K562 (cell line): ENCODE results near the gene OR1D2. TPM values are rescaled to one million over a fixed set of nuclear protein-coding genes. Genes with fewer than 3 reads are reported as not detected.
"Not testable (repeated sequence)": the region's sequence is repeated elsewhere in the genome, so short reads cannot be mapped to it uniquely, and the experiment has no call there.

ENCODE experiments used
- ATAC-seq: fragments of 200-7000 bp; cut with Tn5 transposase; 3 replicates; pipeline ENCODE4 v1.9.1; 2020; ENCODE audit warnings: moderate library complexity
- BruUV-seq: library from RNA; stranded (reverse); fragments of 400-500 nt; replicated peaks from 2 replicates; lab custom pipeline; 2021; lab: Mats Ljungman, UMichigan
- CTCF ChIA-PET: fragments of 300-600 bp; formaldehyde crosslinking; extraction: SDS; loops from one replicate; lab custom pipeline; 2021; ENCODE audit warnings: low intra/inter-chr PET ratio; lab: Yijun Ruan, JAX
- POLR2A ChIA-PET: fragments of 300-600, 350-650 bp; sonication (Branson Sonifier 250); formaldehyde crosslinking; extraction: SDS; loops from one replicate; lab custom pipeline; 2021; ENCODE audit warnings: antibody characterized with exemption, inconsistent platforms; lab: Yijun Ruan, JAX
- DNase-seq, 4 experiments: peaks; one replicate each; pipeline versions ENCODE4 v3.0.0 to v3.0.0-alpha.2; 2011 to 2018; ENCODE audit warnings: low spot score in 3 of 4, mixed read lengths in 3 of 4; ENCODE audit errors: extremely low read depth in 1 of 4
- FAIRE-seq: peaks from 2 replicates; lab custom pipeline; 2011; peaks lifted over from hg19 to GRCh38; lab: Jason Lieb, UNC
- H2AFZ ChIP-seq: 2 replicates; pipeline ENCODE4 v1.6.0; 2011; ENCODE audit warnings: low read depth, low read length, control low read depth, inconsistent platforms
- H3K27ac ChIP-seq: fragments of 200-600 bp; 3 replicates; pipeline ENCODE4 v1.8.0; 2011; ENCODE audit warnings: low read depth, mild to moderate bottlenecking, control low read depth, inconsistent platforms, low read length, moderate library complexity, mixed read lengths; ENCODE audit errors: extremely low read depth
- H3K27me3 ChIP-seq, 2 experiments: fragments of 300-600 bp in 1 of 2; 2 replicates in 1 of 2; 3 replicates in 1 of 2; pipeline versions ENCODE4 v1.6.0 to v1.8.0; 2011; ENCODE audit warnings: inconsistent platforms in 2 of 2, low read length in 2 of 2, mild to moderate bottlenecking in 1 of 2, mixed read lengths in 1 of 2, moderate library complexity in 1 of 2; ENCODE audit not compliant: control insufficient read depth in 2 of 2, insufficient read depth in 2 of 2
- H3K36me3 ChIP-seq: fragments of 300-600 bp; 3 replicates; pipeline ENCODE4 v1.8.0; 2011; ENCODE audit warnings: mild to moderate bottlenecking, low read length, inconsistent platforms; ENCODE audit not compliant: control insufficient read depth, insufficient read depth
- H3K4me1 ChIP-seq, 2 experiments: fragments of 200-600 bp in 1 of 2; replicated peaks in 1 of 2; 2 replicates in 1 of 2; 3 replicates in 1 of 2; pipeline versions ENCODE4 v1.5.1 to v1.8.0; 2011; ENCODE audit warnings: inconsistent platforms in 2 of 2, low read length in 2 of 2, mild to moderate bottlenecking in 1 of 2, mixed read lengths in 1 of 2, moderate library complexity in 1 of 2; ENCODE audit not compliant: control insufficient read depth in 2 of 2, insufficient read depth in 2 of 2
- H3K4me2 ChIP-seq: 2 replicates; pipeline ENCODE4 v1.6.1; 2011; ENCODE audit warnings: low read length, control low read depth, inconsistent platforms, mixed read lengths; ENCODE audit not compliant: insufficient read depth
- H3K4me3 ChIP-seq: fragments of 200-600 bp; sonication (generic), shearing (Covaris generic); 2 replicates; pipeline ENCODE4 v1.5.1; 2016; ENCODE audit warnings: control low read depth, inconsistent platforms
- H3K79me2 ChIP-seq: fragments of 200-600 bp; 3 replicates; pipeline ENCODE4 v1.8.0; 2011; ENCODE audit warnings: low read length, inconsistent platforms; ENCODE audit not compliant: control insufficient read depth, insufficient read depth
- H3K9ac ChIP-seq, 2 experiments: 2 replicates each; pipeline versions ENCODE4 v1.6.0 to v1.6.1; 2011; ENCODE audit warnings: low read depth in 2 of 2, low read length in 2 of 2, control low read depth in 1 of 2, inconsistent platforms in 1 of 2, mild to moderate bottlenecking in 1 of 2, mixed read lengths in 1 of 2; ENCODE audit not compliant: insufficient read depth in 1 of 2
- H3K9me1 ChIP-seq: one replicate; pipeline ENCODE4 v1.6.0; 2011; ENCODE audit warnings: inconsistent platforms, mild to moderate bottlenecking, low read length, moderate library complexity; ENCODE audit not compliant: control insufficient read depth, insufficient read depth
- H3K9me3 ChIP-seq: replicated peaks from 2 replicates; pipeline ENCODE4 v1.5.1; 2011; ENCODE audit warnings: low read depth, low read length, inconsistent platforms; ENCODE audit not compliant: control insufficient read depth, insufficient read depth
- H4K20me1 ChIP-seq: replicated peaks from 2 replicates; pipeline ENCODE4 v1.6.1; 2011; ENCODE audit warnings: low read length, inconsistent platforms, mixed read lengths; ENCODE audit not compliant: control insufficient read depth, insufficient read depth
- ARID1B ChIP-seq: fragments of 450-650 bp; IDR thresholded peaks from 2 replicates; pipeline ENCODE4 v1.6.1; 2016; ENCODE audit warnings: antibody characterized with exemption, mild to moderate bottlenecking, inconsistent platforms
- ATF1 ChIP-seq, 2 experiments: fragments of 450-650 bp in 1 of 2; IDR thresholded peaks; 2 replicates each; pipeline ENCODE4 v1.6.1; 2016; ENCODE audit warnings: missing compliant biosample characterization in 1 of 2, missing genetic modification characterization in 1 of 2
- CBFA2T2 ChIP-seq: fragments of 450-650 bp; conservative IDR thresholded peaks from 2 replicates; pipeline ENCODE4 v1.6.1; 2017; ENCODE audit warnings: mild to moderate bottlenecking
- CHD4 ChIP-seq: fragments of 200-600 bp; sonication (generic); IDR thresholded peaks from 3 replicates; pipeline ENCODE4 v1.6.1; 2012; ENCODE audit warnings: low read depth, mild to moderate bottlenecking, mixed read lengths, low read length, inconsistent platforms; ENCODE audit not compliant: insufficient read depth, insufficient replicate concordance, poor library complexity, severe bottlenecking
- CLOCK ChIP-seq: fragments of 250-450 bp; sonication (Bioruptor Pico); IDR thresholded peaks from 2 replicates; pipeline ENCODE4 v1.4.0; 2020; ENCODE audit warnings: mild to moderate bottlenecking, moderate library complexity, borderline replicate concordance
- COPS2 ChIP-seq: fragments of 450-650 bp; conservative IDR thresholded peaks from 2 replicates; pipeline ENCODE4 v1.6.1; 2016; ENCODE audit warnings: mild to moderate bottlenecking, moderate library complexity
- DDX20 ChIP-seq: fragments of 450-650 bp; IDR thresholded peaks from 2 replicates; pipeline ENCODE4 v1.6.1; 2016; ENCODE audit warnings: missing genetic modification characterization, low read depth, mild to moderate bottlenecking, missing compliant biosample characterization, moderate library complexity
- EP400 ChIP-seq: fragments of 450-650 bp; IDR thresholded peaks from 2 replicates; pipeline ENCODE4 v1.6.1; 2017; ENCODE audit warnings: antibody characterized with exemption, mild to moderate bottlenecking, moderate library complexity
- EZH2 ChIP-seq: IDR thresholded peaks from 2 replicates; pipeline ENCODE4 v1.6.1; 2012; ENCODE audit warnings: low read depth, mild to moderate bottlenecking, inconsistent platforms, low read length, borderline replicate concordance
- MYC ChIP-seq, 2 experiments: fragments of 250-450 bp in 1 of 2; sonication (Bioruptor Pico) in 1 of 2; IDR thresholded peaks; 2 replicates each; pipeline versions ENCODE4 v1.5.1 to v1.6.1; 2012 to 2021; ENCODE audit warnings: low read depth in 2 of 2, borderline replicate concordance in 1 of 2, improper control_type of control experiment in 1 of 2, low read length in 1 of 2, mild to moderate bottlenecking in 1 of 2, moderate library complexity in 1 of 2
- PRMT5 ChIP-seq: sonication (generic); formaldehyde crosslinking; IDR thresholded peaks from 2 replicates; pipeline ENCODE4 v1.5.0; 2020; ENCODE audit warnings: missing genetic modification reagents
- SMARCC2 ChIP-seq: fragments of 450-650 bp; IDR thresholded peaks from 2 replicates; pipeline ENCODE4 v1.6.1; 2017; ENCODE audit warnings: antibody characterized with exemption, moderate library complexity, mild to moderate bottlenecking, low read depth
- ZNF146 ChIP-seq: IDR thresholded peaks from one replicate; pipeline ENCODE4 v1.6.1; 2018; ENCODE audit warnings: missing compliant biosample characterization; ENCODE audit not compliant: unreplicated experiment
- ZNF274 ChIP-seq: IDR thresholded peaks from 2 replicates; pipeline ENCODE4 v1.6.1; 2011; ENCODE audit warnings: low read depth, mild to moderate bottlenecking, low read length, moderate library complexity, borderline replicate concordance
- WGBS: fragments of 100-300 bp; shearing (Covaris generic); methylation state at CpG from one replicate; pipeline ENCODE4 v1.1.6; 2016; ENCODE audit warnings: low coverage, mixed read lengths; ENCODE audit not compliant: insufficient coverage; ENCODE audit errors: missing lambda C conversion rate; 5-methylcytosine and 5-hydroxymethylcytosine counted together
- in situ Hi-C: fragments of 300-500 bp; cut with MboI; formaldehyde crosslinking; loops from 4 replicates; pipeline ENCODE4 v1.15.0; 2018; ENCODE audit warnings: inconsistent platforms, mixed read lengths
- intact Hi-C: fragments of 100-400 bp; cut with micrococcal nuclease; formaldehyde crosslinking; loops from 2 replicates; pipeline ENCODE4 v1.14.2; 2022
- polyA plus RNA-seq, 8 experiments: library from polyadenylated mRNA; depleted of rRNA in 4 of 8; stranded (reverse) in 5 of 8; unstranded in 3 of 8; fragments of >200 nt; fragmentation: Nextera tagmentation in 2 of 8; fragmentation: Illumina TruSeq in 1 of 8; extraction: Ambion mirVana in 2 of 8; extraction: Trizol in 1 of 8; gene quantifications; 2 replicates each; pipeline versions ENCODE4 v1.2.1 to v1.2.3, GENCODE V29; 2011 to 2014; ENCODE audit warnings: inconsistent platforms in 1 of 8, missing spikeins in 1 of 8
- total RNA-seq, 7 experiments: library from RNA; depleted of rRNA in 6 of 7; stranded (reverse); fragments of >200 nt in 6 of 7; fragmentation: Illumina TruSeq in 2 of 7; extraction: Trizol in 2 of 7; gene quantifications; 2 replicates each; pipeline versions ENCODE4 v1.2.1 to v1.2.3, GENCODE V29; 2011 to 2021; ENCODE audit warnings: low replicate concordance in 1 of 7

The OR1D2 gene
- total and polyA plus RNA-seq, 9 of the 15 experiments (the other 6 are each of a cell fraction or from before 2014, with no cell fraction given), result not detected

- H3K79me2 ChIP-seq, CTCF ChIA-PET, DNase-seq, in situ Hi-C loops, H3K4me3 ChIP-seq, H3K4me2 ChIP-seq, H3K9me3 ChIP-seq, H3K9me1 ChIP-seq, H3K27me3 ChIP-seq, H3K27ac ChIP-seq, POLR2A ChIA-PET, FAIRE-seq, ATAC-seq, BruUV-seq, H3K9ac ChIP-seq, H3K4me1 ChIP-seq, H3K36me3 ChIP-seq, H2AFZ ChIP-seq, intact Hi-C loops, H4K20me1 ChIP-seq: not testable (repeated sequence)
- WGBS, result 0% methylated on average over 2 of the region's 3 CpGs
- TF ChIP-seq ZNF146 (CRISPR knock-in tag), result peak; percentile 26
Measured at GRCh38 chr17:3137494-3137893, 33.3 kb upstream of the OR1D2 start.

GRCh38 chr17:3127451-3127850 is 23.2 kb upstream of the OR1D2 start, which contains the start of gene OR1G1:
Gene OR1G1 (minus strand): TSS chr17:3127551. CDS start chr17:3127551, 0 bp downstream.
- ATAC-seq (no peak), DNase-seq (no peak), FAIRE-seq (no peak)
- Histone ChIP-seq H3K9me1 (no peaks in the 10 kb centered on the region), H3K79me2 (no peaks in the 10 kb centered on the region), H3K27ac (no peak within 1 kb of the TSS), H3K4me1 (no peaks in the 10 kb centered on the region), H3K36me3 (no peaks in the 10 kb centered on the region), H2AFZ (no peak within 1 kb of the TSS), H3K4me2 (no peak within 1 kb of the TSS), H3K4me3 (no peak within 1 kb of the TSS), H3K9ac (no peak within 1 kb of the TSS), H3K9me3 (no peaks in the 10 kb centered on the region), H3K27me3 (no peaks in the 10 kb centered on the region; a peak in 1 of 5 replicates), H4K20me1 (no peaks in the 10 kb centered on the region)
- no TSS peak for BruUV-seq
- ChIA-PET CTCF (no interaction called here), POLR2A (no interaction called here)
- in situ Hi-C loops, result no loop called here
- intact Hi-C loops, result no loop called here
- WGBS, result 0% methylated on average over 2 of the region's 2 CpGs
- TF ChIP-seq CHD4 (no peak), CBFA2T2 (no peak), EZH2 (no peak), DDX20 (tag) (no peak), ATF1 (CRISPR knock-in tag; IDR thresholded peaks at IDR 0.05) (no peak), ATF1 (tag; IDR thresholded peaks at IDR 0.05) (no peak), CLOCK (CRISPR knock-in tag) (no peak), PRMT5 (CRISPR knock-in tag) (no peak), ZNF274 (no peak), SMARCC2 (no peak), MYC (IDR thresholded peaks at IDR 0.05; ENCODE audit: low read depth, low read length) (no peak), MYC (CRISPR knock-in tag; IDR thresholded peaks at IDR 0.05; ENCODE audit: borderline replicate concordance, low read depth) (no peak), COPS2 (no peak), EP400 (no peak), ARID1B (no peak)
